Neural progenitor cell (in vitro differentiated cells): Measurements from ENCODE around the gene MRPS27. TPM values are rescaled to one million over a fixed set of nuclear protein-coding genes. Genes with fewer than 3 reads are reported as not detected.
A peak's percentile ranks its signal among the peaks of the same experiment; 100 is the strongest.

Experiments
- DNase-seq: peaks from one replicate; pipeline ENCODE4 v3.0.0-alpha.2; 2016; ENCODE audit warnings: low spot score
- H2AFZ ChIP-seq: fragments of 200-600 bp; sonication (generic); replicated peaks from 2 replicates; pipeline ENCODE4 v1.6.1; 2016; ENCODE audit warnings: antibody characterized with exemption
- H3F3A ChIP-seq: fragments of 200-600 bp; sonication (generic); 2 replicates; pipeline ENCODE4 v1.6.1; 2016; ENCODE audit warnings: antibody characterized with exemption, low read depth
- H3K27ac ChIP-seq: fragments of 200-600 bp; sonication (generic); 2 replicates; pipeline ENCODE4 v1.5.1; 2016; ENCODE audit warnings: mild to moderate bottlenecking
- H3K27me3 ChIP-seq: fragments of 200-600 bp; sonication (generic); 2 replicates; pipeline ENCODE4 v1.6.1; 2016; ENCODE audit warnings: mild to moderate bottlenecking, moderate library complexity
- H3K36me3 ChIP-seq: fragments of 200-600 bp; sonication (generic); 2 replicates; pipeline ENCODE4 v1.5.1; 2016
- H3K4me1 ChIP-seq: fragments of 200-600 bp; sonication (generic); 2 replicates; pipeline ENCODE4 v1.6.1; 2016; ENCODE audit warnings: mixed run types
- H3K4me2 ChIP-seq: fragments of 200-600 bp; sonication (generic); 2 replicates; pipeline ENCODE4 v1.6.1; 2016
- H3K4me3 ChIP-seq: fragments of 200-600 bp; sonication (generic); 2 replicates; pipeline ENCODE4 v1.5.1; 2016
- H3K79me2 ChIP-seq: fragments of 200-600 bp; sonication (generic); 2 replicates; pipeline ENCODE4 v1.6.1; 2016; ENCODE audit warnings: low read depth
- H3K9ac ChIP-seq: fragments of 200-600 bp; sonication (generic); 2 replicates; pipeline ENCODE4 v1.6.1; 2016
- H3K9me3 ChIP-seq: fragments of 200-600 bp; sonication (generic); 2 replicates; pipeline ENCODE4 v1.5.1; 2016; ENCODE audit warnings: low read depth
- H4K20me1 ChIP-seq: fragments of 200-600 bp; sonication (generic); 2 replicates; pipeline ENCODE4 v1.6.1; 2016; ENCODE audit warnings: low read depth
- H3K27ac Mint-ChIP-seq: 3 replicates; pipeline ENCODE4 v1.8.0; 2021; ENCODE audit warnings: mixed read lengths
- H3K27me3 Mint-ChIP-seq: 2 replicates; pipeline ENCODE4 v1.8.0; 2022; ENCODE audit warnings: low read depth, mild to moderate bottlenecking, inconsistent platforms, moderate library complexity, mixed read lengths; ENCODE audit not compliant: insufficient read depth
- H3K36me3 Mint-ChIP-seq: 3 replicates; pipeline ENCODE4 v1.8.0; 2021; ENCODE audit warnings: mixed read lengths
- H3K4me1 Mint-ChIP-seq: 3 replicates; pipeline ENCODE4 v1.8.0; 2021; ENCODE audit warnings: mixed read lengths
- H3K4me3 Mint-ChIP-seq: 3 replicates; pipeline ENCODE4 v1.8.0; 2021; ENCODE audit warnings: mild to moderate bottlenecking, moderate library complexity, mixed read lengths
- H3K9me3 Mint-ChIP-seq: 3 replicates; pipeline ENCODE4 v1.8.0; 2020; ENCODE audit warnings: mixed read lengths
- CTCF ChIP-seq: fragments of 200-600 bp; sonication (generic); IDR thresholded peaks from 2 replicates; pipeline ENCODE4 v1.5.1; 2017; ENCODE audit warnings: antibody characterized with exemption, mild to moderate bottlenecking
- EZH2 ChIP-seq: fragments of 200-600 bp; sonication (generic); IDR thresholded peaks from 2 replicates; pipeline ENCODE4 v1.6.1; 2017; ENCODE audit warnings: antibody characterized with exemption, mild to moderate bottlenecking, moderate library complexity
- EZH2phosphoT487 ChIP-seq: fragments of 200-600 bp; sonication (generic); IDR thresholded peaks from 2 replicates; pipeline ENCODE4 v1.6.1; 2017; ENCODE audit warnings: antibody characterized with exemption
- total RNA-seq: library from RNA; depleted of rRNA; stranded (reverse); fragments of >200 nt; gene quantifications from 2 replicates; pipeline ENCODE4 v1.2.3, GENCODE V29; 2015; ENCODE audit warnings: low replicate concordance

Gene MRPS27
- total RNA-seq, 1 donor from 2014 or later = 154 TPM

- Histone ChIP-seq H3K27ac (peak overlapping the region; percentile 92), H3K4me1 (peaks cover 17% of the 10 kb centered on the region), H3K9ac (peak overlapping the region; percentile 71), H3K79me2 (peaks cover 52% of the 10 kb centered on the region), H3K4me3 (peak overlapping the region; percentile 53), H3F3A (peaks cover 34% of the 10 kb centered on the region), H3K27me3 (no peaks in the 10 kb centered on the region), H3K9me3 (no peaks in the 10 kb centered on the region), H2AFZ (no peak overlapping the region), H3K4me2 (peak overlapping the region; percentile 77), H3K36me3 (peaks cover 4% of the 10 kb centered on the region), H4K20me1 (no peaks in the 10 kb centered on the region)
- H3K4me1 Mint-ChIP-seq = peaks cover 15% of the 10 kb centered on the region
- H3K4me3 Mint-ChIP-seq = peak overlapping the region; percentile 87
- H3K9me3 Mint-ChIP-seq = no peaks in the 10 kb centered on the region
- DNase-seq = peak; percentile 95
- TF ChIP-seq CTCF = peak; percentile 65
- no peak for TF ChIP-seq EZH2
- H3K27me3 Mint-ChIP-seq = peaks cover 3% of the 10 kb centered on the region
- H3K36me3 Mint-ChIP-seq = peaks cover 25% of the 10 kb centered on the region
- peak overlapping the region; percentile 99 for H3K27ac Mint-ChIP-seq
These were observed 11.8 kb downstream of the MRPS27 start for GRCh38 chr5:72307968-72308852.

GRCh38 chr5:72307573-72307967 lies 12.5 kb downstream of the MRPS27 start:
- Histone ChIP-seq H3K4me2 (peak overlapping the region; percentile 77), H2AFZ (no peak overlapping the region), H3F3A (peaks cover 40% of the 10 kb centered on the region), H3K36me3 (no peaks in the 10 kb centered on the region), H3K27me3 (no peaks in the 10 kb centered on the region), H3K4me1 (peaks cover 23% of the 10 kb centered on the region), H3K9me3 (no peaks in the 10 kb centered on the region), H3K9ac (peak overlapping the region; percentile 71), H3K27ac (peak overlapping the region; percentile 92), H3K4me3 (peak overlapping the region; percentile 53), H3K79me2 (peaks cover 55% of the 10 kb centered on the region), H4K20me1 (no peaks in the 10 kb centered on the region)
- H3K36me3 Mint-ChIP-seq = peaks cover 26% of the 10 kb centered on the region
- peak overlapping the region; percentile 87 for H3K4me3 Mint-ChIP-seq
- no peak for DNase-seq
- TF ChIP-seq EZH2 (no peak), CTCF (no peak), EZH2phosphoT487 (no peak)
- H3K4me1 Mint-ChIP-seq = peaks cover 19% of the 10 kb centered on the region
- H3K27ac Mint-ChIP-seq = peak overlapping the region; percentile 96
- H3K27me3 Mint-ChIP-seq = peaks cover 3% of the 10 kb centered on the region
- H3K9me3 Mint-ChIP-seq = peaks cover 2% of the 10 kb centered on the region

- peaks cover 2% of the 10 kb centered on the region for H3K9me3 Mint-ChIP-seq
- Histone ChIP-seq H3F3A (peaks cover 61% of the 10 kb centered on the region), H3K4me3 (no peak overlapping the region), H3K27me3 (no peaks in the 10 kb centered on the region), H3K4me1 (peaks cover 43% of the 10 kb centered on the region), H3K4me2 (no peak overlapping the region), H4K20me1 (no peaks in the 10 kb centered on the region), H3K9me3 (no peaks in the 10 kb centered on the region), H2AFZ (no peak overlapping the region), H3K36me3 (no peaks in the 10 kb centered on the region), H3K79me2 (peaks cover 68% of the 10 kb centered on the region), H3K9ac (no peak overlapping the region), H3K27ac (peak overlapping the region; percentile 78)
- peaks cover 3% of the 10 kb centered on the region for H3K27me3 Mint-ChIP-seq
- H3K4me3 Mint-ChIP-seq = no peak overlapping the region
- peaks cover 22% of the 10 kb centered on the region for H3K36me3 Mint-ChIP-seq
- H3K4me1 Mint-ChIP-seq = peaks cover 34% of the 10 kb centered on the region
- TF ChIP-seq CTCF (no peak), EZH2 (no peak), EZH2phosphoT487 (no peak)
- H3K27ac Mint-ChIP-seq = peak overlapping the region; percentile 3
- peak; percentile 6 for DNase-seq
These were observed 14.6 kb downstream of the MRPS27 start for GRCh38 chr5:72305194-72306142.
